MM.1S (cell line): ENCODE measurements around the gene TMEM150C.

Experiments used
- DNase-seq: peaks from one replicate; pipeline ENCODE4 v3.0.0-alpha.2; 2015
- H2AFZ ChIP-seq: fragments of 300-600 bp; sonication (generic); 2 replicates; pipeline ENCODE4 v1.6.0; 2016; ENCODE audit warnings: antibody characterized with exemption, low read length
- H3F3A ChIP-seq: fragments of 300-600 bp; sonication (generic); 2 replicates; pipeline ENCODE4 v1.6.1; 2016; ENCODE audit warnings: mild to moderate bottlenecking, antibody characterized with exemption, low read length, moderate library complexity, mixed read lengths; ENCODE audit not compliant: insufficient read depth
- H3K27ac ChIP-seq: fragments of 300-600 bp; sonication (generic); 2 replicates; pipeline ENCODE4 v1.5.1; 2016; ENCODE audit warnings: mild to moderate bottlenecking, low read length
- H3K27me3 ChIP-seq: fragments of 300-600 bp; sonication (generic); replicated peaks from 2 replicates; pipeline ENCODE4 v1.6.0; 2016; ENCODE audit warnings: low read length; ENCODE audit not compliant: insufficient read depth
- H3K36me3 ChIP-seq: fragments of 300-600 bp; sonication (generic); replicated peaks from 2 replicates; pipeline ENCODE4 v1.6.1; 2016; ENCODE audit warnings: mild to moderate bottlenecking, low read length, mixed read lengths; ENCODE audit not compliant: insufficient read depth
- H3K4me1 ChIP-seq: fragments of 300-600 bp; sonication (generic); 2 replicates; pipeline ENCODE4 v1.6.1; 2016; ENCODE audit warnings: low read length, mixed read lengths
- H3K4me2 ChIP-seq: fragments of 300-600 bp; sonication (generic); 2 replicates; pipeline ENCODE4 v1.6.0; 2016; ENCODE audit warnings: low read depth, low read length
- H3K4me3 ChIP-seq: fragments of 300-600 bp; sonication (generic); 2 replicates; pipeline ENCODE4 v1.5.1; 2016; ENCODE audit warnings: low read length, mixed read lengths
- H3K79me2 ChIP-seq: fragments of 300-600 bp; sonication (generic); 2 replicates; pipeline ENCODE4 v1.6.1; 2016; ENCODE audit warnings: mixed run types, low read length, mixed read lengths
- H3K9ac ChIP-seq: fragments of 300-600 bp; sonication (generic); 2 replicates; pipeline ENCODE4 v1.6.1; 2016; ENCODE audit warnings: low read length, mixed read lengths
- H3K9me2 ChIP-seq: fragments of 300-600 bp; sonication (generic); replicated peaks from 2 replicates; pipeline ENCODE4 v1.6.1; 2016; ENCODE audit warnings: mild to moderate bottlenecking, low read length, mixed read lengths; ENCODE audit not compliant: insufficient read depth
- H3K9me3 ChIP-seq: fragments of 300-600 bp; sonication (generic); replicated peaks from 2 replicates; pipeline ENCODE4 v1.6.1; 2016; ENCODE audit warnings: mild to moderate bottlenecking, low read length, mixed read lengths; ENCODE audit not compliant: insufficient read depth
- H4K20me1 ChIP-seq: fragments of 300-600 bp; sonication (generic); 2 replicates; pipeline ENCODE4 v1.6.1; 2016; ENCODE audit warnings: mild to moderate bottlenecking, low read length, moderate library complexity, mixed read lengths; ENCODE audit not compliant: insufficient read depth
- CTCF ChIP-seq: fragments of 300-600 bp; sonication (generic); IDR thresholded peaks from 2 replicates; pipeline ENCODE4 v1.5.1; 2016; ENCODE audit warnings: antibody characterized with exemption, low read length, mixed read lengths
- EZH2 ChIP-seq: fragments of 300-600 bp; sonication (generic); optimal IDR thresholded peaks from 2 replicates; pipeline ENCODE3; 2017; ENCODE audit warnings: low read depth, mild to moderate bottlenecking, antibody characterized with exemption, low read length, mixed read lengths
- EZH2phosphoT487 ChIP-seq: fragments of 300-600 bp; sonication (generic); IDR thresholded peaks from 2 replicates; pipeline ENCODE4 v1.6.1; 2018; ENCODE audit warnings: antibody characterized with exemption, low read length

TMEM150C gene

GRCh38 chr4:82523179-82523578 lies 38.6 kb downstream of the TMEM150C start:
- Histone ChIP-seq H3F3A (no peaks in the 10 kb centered on the region), H3K9me3 (no peaks in the 10 kb centered on the region), H3K4me1 (peaks cover 6% of the 10 kb centered on the region; the same call in 1 of the 2 replicates), H2AFZ (no peak overlapping the region), H3K27ac (no peak overlapping the region), H3K27me3 (no peaks in the 10 kb centered on the region), H3K4me2 (no peak overlapping the region), H3K4me3 (no peak overlapping the region), H3K9me2 (no peaks in the 10 kb centered on the region), H3K36me3 (no peaks in the 10 kb centered on the region), H3K9ac (no peak overlapping the region), H3K79me2 (no peaks in the 10 kb centered on the region), H4K20me1 (no peaks in the 10 kb centered on the region)
- TF ChIP-seq CTCF = no peak
- TF ChIP-seq EZH2 = no peak
- no peak for TF ChIP-seq EZH2phosphoT487
- DNase-seq = no peak

GRCh38 chr4:82522472-82522871 lies 39.3 kb downstream of the TMEM150C start:
- H3K4me3 ChIP-seq = no peak overlapping the region

DNA sequence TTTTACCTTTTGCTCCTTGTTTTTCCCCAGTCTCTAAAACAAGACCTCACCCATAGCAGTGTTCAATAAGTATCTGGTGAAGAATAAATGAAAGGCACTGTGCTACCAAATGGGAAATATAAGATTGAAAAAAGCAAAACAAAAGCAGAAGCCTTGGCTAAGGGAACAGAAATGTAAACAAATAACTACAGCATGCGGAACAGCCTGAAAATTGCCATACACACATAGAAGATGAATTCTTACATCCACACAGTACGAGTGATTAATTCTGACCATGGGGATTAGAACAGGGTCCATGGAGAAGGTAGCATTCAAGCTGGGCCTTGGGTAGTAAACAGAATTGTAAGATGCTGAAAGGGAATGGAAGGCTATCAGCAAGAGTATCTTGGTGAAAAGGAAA lies 40.5 kb downstream of the TMEM150C start:
- TF ChIP-seq EZH2phosphoT487 = no peak
- TF ChIP-seq CTCF = no peak
- no peak for TF ChIP-seq EZH2
- Histone ChIP-seq H3K27ac (no peak overlapping the region), H2AFZ (no peak overlapping the region), H3K9me3 (no peaks in the 10 kb centered on the region), H3K4me1 (peaks cover 6% of the 10 kb centered on the region; the same call in 1 of the 2 replicates), H3K4me3 (no peak overlapping the region), H4K20me1 (no peaks in the 10 kb centered on the region), H3K4me2 (no peak overlapping the region), H3K79me2 (no peaks in the 10 kb centered on the region), H3K27me3 (no peaks in the 10 kb centered on the region), H3K9ac (no peak overlapping the region), H3K9me2 (no peaks in the 10 kb centered on the region), H3F3A (no peaks in the 10 kb centered on the region), H3K36me3 (no peaks in the 10 kb centered on the region)
- no peak for DNase-seq

More at GRCh38 chr4:82522472-82522871, 39.3 kb downstream of the TMEM150C start:
- Histone ChIP-seq H3K9ac (no peak overlapping the region), H3K27me3 (no peaks in the 10 kb centered on the region), H3K9me2 (no peaks in the 10 kb centered on the region), H3K79me2 (no peaks in the 10 kb centered on the region), H3K4me1 (peaks cover 6% of the 10 kb centered on the region; the same call in 1 of the 2 replicates), H4K20me1 (no peaks in the 10 kb centered on the region), H3K9me3 (no peaks in the 10 kb centered on the region), H3K4me2 (no peak overlapping the region), H3F3A (no peaks in the 10 kb centered on the region), H3K36me3 (no peaks in the 10 kb centered on the region), H3K27ac (no peak overlapping the region), H2AFZ (no peak overlapping the region)
- no peak for DNase-seq
- TF ChIP-seq CTCF (no peak), EZH2phosphoT487 (no peak), EZH2 (no peak)
